ENCODE results near the gene CACNA1B.
"Not testable (repeated sequence)": the region's sequence is repeated elsewhere in the genome, so short reads cannot be mapped to it uniquely, and the experiment has no call there.

Gene CACNA1B

DNA sequence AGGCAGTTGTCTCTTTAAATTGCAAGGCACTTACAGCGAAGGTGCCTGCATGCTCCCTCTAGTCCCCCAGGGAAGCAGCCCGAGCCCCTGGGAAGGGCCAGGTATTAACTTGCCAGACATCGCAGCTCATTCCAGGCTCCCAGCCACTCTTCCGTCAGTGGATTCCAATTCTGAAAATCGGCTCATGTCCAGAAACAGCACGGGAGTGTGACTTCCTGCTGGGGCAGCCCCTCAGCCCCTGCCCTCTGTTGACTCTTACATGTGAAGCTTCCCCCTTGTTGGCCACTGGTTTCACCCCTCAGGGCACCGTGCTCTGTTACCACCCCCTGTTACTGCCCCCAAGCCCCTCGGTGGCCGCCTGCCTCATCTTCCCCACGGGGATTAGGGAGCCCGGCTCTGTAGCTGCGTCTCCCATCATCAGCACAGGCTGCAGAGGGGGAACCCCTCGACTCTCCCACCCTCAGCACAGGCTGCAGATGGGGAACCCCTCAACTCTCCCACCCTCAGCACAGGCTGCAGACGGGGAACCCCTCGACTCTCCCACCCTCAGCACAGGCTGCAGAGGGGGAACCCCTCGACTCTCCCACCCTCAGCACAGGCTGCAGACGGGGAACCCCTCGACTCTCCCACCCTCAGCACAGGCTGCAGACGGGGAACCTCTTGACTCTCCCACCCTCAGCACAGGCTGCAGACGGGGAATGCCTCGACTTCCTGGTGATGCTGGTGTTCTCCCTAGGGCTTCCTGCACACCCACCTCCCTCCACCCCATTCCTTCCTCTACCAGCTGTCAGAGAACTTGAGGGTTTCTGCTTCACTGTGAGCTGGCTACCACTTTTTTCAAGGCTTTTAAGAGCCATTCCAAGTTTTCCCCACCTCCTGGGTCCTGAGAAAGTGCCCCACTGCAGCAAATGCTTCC lies 11.1 kb upstream of the CACNA1B start:
- DNase-seq (ENCODE audit: low read depth), result no peak

DNA sequence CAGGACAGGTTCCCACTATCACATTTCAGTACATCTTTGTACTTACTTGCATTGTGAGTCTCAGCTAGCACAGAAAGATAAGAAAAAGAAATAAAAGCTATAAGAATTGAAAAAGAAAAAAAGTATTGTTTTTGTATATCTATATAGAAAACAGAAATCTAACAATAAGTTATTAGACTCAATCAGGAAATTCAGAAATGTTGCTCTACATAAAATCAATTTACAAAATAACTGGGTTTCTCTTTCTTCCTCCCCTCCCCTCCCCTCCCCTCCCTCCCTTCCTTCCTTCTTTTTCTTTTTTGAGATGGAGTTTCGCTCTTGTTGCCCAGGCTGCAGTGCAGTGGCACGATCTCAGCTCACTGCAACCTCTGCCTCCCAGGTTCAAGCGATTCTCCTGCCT lies 7.2 kb upstream of the CACNA1B start:
- DNase-seq (ENCODE audit: low read depth), result no peak

DNA sequence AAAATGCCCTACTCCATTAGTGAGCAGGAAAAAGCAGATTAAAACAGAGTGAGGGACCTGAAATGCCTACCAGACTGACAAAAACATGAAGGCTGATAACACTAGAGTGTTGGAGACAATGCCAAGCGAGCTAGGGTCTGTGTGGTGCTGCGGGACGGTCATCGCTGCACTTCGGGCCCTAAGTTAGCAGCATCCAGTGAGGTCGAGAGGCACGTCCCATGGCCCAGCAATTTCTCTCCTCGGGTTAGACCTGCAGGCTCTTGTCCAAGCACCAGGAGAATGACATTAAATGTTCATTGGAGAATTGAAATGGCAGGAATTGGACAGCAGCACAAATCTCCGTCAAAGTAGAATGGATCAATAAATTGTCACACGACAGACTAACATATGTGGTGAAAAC lies 5.3 kb upstream of the CACNA1B start:
- DNase-seq (ENCODE audit: low read depth), result no peak

DNA sequence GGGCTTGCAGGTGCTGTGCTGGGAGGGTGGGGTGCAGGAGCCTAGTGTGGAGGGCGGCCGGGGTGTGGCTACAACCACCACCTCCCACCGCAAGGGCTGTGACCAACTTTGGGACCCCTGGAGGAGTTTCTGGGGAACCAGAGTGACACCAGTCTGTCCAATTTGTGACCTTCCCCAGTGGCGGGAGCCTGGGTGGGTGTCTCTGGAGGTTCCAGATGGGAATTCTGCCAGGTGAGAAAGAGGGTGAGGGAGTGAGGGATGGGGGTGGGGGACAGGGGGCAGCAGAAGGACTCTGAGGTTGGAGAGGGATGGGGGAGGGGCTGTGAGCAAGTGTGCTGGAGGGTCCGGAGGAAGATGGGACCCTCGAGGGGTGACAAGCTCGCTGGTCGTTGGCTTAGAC lies 4.2 kb upstream of the CACNA1B start:
- DNase-seq (ENCODE audit: low read depth), result no peak

DNA sequence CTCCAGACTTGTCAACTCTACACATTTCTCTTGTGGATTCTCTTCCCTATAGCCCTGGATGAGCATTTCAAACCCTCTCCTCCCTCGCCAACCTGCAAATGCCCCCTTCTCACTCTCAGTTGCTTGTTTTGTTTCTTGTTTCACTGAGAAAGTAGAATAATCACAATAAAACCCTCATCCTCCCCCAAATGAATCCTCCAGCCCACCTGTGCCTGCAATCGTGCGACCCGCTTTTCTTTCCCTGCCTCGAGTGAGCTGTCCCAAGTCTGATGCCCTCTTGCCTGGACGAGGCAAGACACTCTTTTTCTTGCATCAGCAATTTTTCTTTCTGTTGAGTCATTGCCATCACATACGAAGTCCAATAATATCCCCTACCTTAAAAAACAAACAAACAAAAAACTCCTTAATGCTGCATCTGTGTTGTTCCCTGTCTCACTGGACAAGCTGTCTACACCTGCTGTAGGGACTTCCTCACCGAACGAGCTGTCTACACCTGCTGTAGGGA lies 3.7 kb upstream of the CACNA1B start:
- DNase-seq (ENCODE audit: low read depth), result no peak

DNA sequence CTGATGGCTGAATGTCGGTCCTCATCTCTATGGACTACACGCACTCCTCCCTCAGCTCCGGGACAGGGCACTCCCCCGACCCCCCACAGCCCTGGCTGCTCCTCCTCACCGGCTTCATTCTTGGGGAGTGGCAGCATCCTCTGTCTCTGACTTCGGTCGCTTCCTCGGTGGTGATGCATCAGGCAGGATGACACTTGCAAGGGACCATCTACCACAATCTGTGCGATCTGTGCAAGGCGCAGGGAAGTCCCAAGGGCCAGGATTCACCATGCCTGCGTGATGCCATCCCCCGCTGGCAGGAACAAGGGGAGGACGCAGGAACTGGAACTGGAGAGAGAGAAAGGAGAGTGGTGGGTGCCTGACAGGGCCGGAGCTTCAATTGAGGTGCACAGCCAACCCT lies 2.2 kb upstream of the CACNA1B start:
- no peak for DNase-seq (ENCODE audit: low read depth)

DNA sequence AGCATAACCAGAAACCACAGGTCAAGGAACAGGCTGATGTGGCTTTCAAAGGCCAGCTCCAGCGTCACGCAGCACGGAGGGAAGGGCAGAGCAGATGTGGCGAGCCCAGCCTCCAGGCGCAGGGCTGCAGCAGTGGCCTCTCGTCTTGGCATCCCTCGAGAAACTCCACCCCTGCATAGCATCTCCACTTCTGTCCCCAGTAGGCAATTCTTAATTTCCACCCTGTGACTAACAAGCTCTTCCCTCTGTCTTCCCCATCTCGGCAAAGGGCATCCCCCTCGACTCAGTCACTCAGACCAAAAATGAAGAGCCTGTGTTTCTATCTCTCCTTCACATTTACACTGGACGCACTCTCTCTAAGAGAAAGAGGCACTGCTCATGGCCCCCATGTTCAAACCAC lies 1.7 kb upstream of the CACNA1B start:
- DNase-seq (ENCODE audit: low read depth), result no peak

DNA sequence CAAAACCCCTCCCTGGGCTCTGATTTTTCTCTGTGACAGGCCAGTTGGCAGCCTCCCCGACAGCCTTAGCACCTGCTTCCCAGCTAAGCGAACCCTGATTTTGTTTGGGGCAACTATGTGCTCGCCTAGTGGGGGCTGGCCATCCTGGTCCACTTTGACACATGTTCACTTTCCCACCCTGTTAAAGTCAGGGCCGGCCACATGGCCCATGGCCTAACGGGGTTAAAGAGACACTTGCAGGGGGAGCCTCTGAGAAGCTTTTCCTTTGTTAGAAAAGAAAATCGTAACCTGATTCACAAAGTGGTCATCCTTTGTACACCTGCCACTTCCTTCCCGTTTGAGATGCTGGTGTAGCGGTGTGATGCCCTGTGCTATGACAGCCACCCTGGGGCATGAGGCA lies 1.3 kb upstream of the CACNA1B start:
- no peak for DNase-seq (ENCODE audit: low read depth)

DNA sequence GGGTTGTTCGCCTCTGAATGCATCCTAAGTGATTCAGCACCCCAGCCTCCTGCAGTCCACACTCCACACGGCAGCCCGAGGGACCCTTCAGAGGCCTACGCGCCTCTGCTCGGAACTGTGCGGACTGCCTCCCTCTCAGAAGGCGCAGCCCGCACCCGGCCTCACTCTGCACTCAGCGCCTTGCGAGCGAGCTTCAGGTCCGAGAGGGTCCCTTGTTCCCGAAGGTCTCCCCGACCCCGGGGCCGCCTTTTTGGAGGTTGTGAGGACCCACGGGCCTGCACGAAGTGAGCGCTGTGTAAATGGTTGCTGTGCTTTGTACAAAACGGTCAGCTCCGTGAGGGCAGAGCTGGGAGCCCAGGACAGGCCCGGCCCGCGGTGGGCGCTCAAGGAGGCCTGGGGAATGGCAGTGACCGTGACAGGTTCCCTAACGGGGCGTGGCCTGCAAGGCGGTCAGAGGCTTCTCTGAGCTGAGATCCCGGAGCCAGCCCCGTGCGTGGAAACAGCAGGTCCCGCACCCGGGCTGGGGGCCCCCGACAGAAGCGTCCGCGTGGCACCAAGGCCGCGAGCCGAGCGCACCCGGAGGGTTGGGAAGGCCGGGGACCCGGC lies 698 bp upstream of the CACNA1B start:
- DNase-seq (ENCODE audit: low read depth), result no peak

DNA sequence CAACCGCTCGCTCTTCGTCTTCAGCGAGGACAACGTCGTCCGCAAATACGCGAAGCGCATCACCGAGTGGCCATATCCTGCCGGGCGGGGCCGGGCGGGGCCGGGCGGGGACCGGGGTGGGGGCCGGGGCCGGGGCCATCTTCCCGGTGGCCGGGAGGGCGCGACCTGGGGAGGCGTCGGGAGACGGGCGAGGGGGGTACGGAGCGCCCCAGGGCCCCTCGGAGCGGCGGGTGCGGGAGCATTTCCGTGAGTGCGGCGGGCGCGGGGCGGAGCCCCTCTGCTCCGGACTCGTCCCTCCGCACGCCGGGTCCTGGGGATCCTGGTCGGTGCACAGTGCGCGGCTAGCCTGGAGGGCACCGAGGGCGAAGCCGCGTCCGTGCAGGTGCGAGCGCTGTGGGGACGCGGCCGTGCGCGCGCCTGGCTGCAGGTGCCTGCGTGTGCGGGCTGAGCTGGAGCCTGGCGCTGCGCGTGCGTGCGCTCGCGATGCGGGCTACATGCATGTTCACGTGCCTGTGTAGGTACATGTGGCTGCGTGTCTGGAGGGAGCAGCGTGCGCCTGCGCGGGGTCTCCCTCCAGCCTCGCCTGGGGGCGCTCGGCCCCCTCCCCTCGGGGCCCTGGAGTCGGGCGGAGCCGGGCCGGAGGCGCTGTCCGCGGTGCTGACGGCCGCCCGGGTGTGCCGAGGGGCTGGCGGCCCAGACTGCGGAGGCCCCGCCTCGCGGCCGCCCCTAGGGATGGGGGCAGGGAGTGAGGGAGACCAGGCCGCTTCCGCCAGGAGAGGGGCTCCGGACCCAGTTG lies 762 bp downstream of the CACNA1B start:
- no peak for DNase-seq (ENCODE audit: low read depth)

DNA sequence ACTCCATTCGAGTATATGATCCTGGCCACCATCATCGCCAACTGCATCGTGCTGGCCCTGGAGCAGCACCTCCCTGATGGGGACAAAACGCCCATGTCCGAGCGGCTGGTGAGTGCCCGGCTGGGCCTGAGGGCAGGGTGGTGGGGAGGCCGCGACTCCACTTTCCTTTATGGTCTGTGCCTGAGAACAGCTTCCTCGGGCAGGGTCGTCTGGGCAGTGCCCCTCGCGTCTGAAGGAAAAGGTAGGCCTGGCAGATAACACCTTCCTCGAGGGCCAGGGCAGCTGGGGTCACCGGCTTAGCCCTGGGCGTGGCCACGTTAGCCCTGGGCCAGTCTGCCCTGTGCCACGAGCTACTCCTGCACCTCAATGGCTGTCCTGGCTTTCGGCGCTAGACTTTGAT lies 1.5 kb downstream of the CACNA1B start:
- no peak for DNase-seq (ENCODE audit: low read depth)

DNA sequence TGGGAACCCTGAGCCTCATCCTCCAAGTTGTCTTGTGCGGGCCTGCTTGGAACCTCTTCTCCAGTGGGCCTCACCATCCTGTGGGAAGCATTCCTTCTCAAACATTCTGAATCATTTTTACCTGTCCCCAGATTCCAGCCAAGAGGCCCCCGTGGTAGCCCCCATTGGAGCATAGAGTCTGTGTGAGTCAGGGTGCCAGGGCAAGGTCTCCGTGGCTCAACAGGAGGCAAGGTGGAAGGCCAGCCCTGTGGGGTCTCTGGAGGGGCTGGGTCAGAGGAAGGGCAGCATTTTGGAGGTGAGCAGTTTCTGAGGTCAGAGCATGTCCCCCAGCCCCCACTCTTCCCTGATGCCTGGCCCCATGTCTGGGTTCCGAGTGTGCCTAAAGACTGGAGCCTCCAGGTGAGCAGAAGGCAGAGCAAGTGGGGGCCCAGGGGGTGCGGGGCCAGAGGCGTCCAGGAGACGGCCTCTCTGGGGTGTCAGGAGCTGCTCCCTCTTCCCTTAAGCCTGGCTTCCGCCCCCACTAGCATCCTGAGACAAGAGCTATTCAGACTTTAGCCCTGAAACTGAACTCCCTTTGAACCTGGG lies 2.1 kb downstream of the CACNA1B start:
- no peak for DNase-seq (ENCODE audit: low read depth)

DNA sequence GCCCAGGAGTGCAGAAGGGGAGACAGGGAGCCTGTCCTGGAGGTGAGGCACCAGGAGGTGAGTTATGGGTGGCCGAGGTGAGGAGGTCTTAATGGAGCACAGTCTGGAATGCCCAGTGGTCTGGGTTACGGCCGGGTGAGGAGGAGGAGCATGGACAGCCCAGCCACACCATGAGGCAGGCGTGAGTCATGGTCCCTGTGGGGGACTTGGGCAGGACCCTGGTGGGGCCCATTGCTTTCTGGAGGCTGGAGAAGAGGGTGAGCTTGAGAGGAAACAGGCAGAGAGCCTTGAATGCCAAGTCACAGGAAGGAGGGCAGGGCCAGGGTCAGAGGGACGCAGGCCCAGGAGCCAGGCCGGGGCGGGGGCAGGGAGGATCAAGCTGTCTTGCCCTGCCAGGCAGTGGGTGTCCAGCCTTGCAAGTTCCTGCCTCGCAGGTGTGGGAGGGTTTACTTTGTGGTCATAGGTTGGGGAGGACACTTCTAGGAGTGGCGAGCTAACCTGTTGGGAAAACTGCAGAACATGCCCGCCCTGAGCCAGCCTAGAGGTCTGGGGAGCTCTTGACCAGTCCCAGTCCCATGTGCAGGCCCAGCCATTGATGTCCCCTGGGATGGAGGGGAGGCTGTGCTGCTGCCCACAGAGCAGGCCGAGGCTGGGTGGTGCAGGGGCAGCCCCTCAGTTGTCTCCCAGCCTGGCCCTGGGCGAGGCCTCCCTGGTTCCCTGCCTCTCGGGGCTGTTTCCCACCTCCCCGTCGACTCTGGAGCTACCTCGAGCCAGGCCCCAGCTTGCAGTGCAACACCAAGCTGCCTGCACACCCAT lies 2.8 kb downstream of the CACNA1B start:
- DNase-seq (ENCODE audit: low read depth), result no peak

DNA sequence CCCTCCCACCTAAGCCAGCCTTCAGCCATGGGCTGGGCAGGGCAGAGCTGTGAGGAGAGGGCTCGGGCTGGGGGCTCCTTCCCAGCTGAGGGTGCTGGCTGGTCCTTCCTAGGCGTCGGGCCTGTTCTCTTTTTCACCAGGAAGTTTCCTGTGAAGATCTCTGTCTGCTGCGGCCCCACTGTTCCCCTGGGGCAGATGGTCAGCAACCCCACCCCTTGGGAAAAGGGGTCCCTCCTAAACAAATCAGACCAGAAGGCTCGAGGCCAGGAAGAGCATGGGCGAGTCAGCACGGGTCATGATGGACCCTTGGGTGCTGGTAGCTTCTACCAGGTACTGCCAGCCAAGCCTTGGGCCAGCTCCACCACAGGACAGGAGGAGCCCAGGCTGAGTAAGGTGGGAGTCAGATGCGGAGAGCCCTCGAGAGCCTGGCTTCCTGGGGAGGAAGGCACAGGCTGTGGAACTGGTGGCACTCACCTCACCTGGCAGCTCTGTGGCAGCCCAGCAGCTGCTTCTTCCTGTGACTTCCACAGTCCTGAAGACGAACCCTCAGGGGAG lies 3.5 kb downstream of the CACNA1B start:
- no peak for DNase-seq (ENCODE audit: low read depth)

DNA sequence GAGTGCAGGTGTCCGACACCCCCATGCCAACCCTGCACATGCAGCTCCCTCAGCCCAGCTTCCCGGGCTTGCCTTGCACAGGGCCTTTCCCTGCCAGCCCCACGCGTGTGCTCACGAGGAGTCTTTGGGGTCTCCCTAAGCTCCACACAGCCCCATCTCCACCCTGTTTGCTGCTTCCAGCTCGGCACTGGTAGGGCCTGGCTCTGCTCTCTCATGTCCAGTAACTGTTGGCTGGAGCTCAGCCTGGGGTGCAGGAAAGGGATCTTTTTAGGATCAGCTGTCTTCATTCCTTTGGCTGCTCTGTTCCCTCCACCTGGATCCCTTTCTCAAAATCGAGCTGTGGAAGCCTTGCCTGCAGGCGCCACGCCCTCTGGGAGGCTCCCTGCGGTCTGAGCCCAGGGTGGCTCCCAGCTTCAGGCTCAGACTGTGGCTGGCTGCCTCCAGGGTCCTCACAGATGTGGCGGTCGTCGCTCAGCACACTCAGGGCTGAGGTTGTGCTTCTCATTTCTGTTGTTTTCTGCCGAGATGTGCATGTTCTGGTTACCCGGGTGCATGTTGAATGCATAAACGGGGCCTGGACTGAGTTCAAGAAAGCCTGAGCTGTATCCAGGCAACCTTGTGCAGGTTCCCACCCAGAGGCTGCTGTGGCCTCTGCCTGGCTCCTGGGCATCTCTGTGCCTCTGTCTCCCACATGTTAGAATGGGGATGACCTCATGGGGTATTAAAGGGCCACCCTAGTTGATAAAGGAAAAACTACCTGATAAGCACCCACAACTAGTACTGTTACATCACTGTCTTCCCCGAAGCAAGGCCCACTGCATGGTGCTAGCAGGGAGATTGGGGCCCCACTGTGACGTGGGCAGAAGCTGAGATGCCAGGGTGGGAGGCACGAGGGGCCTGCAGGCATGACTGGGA lies 4.3 kb downstream of the CACNA1B start:
- no peak for DNase-seq (ENCODE audit: low read depth)

DNA sequence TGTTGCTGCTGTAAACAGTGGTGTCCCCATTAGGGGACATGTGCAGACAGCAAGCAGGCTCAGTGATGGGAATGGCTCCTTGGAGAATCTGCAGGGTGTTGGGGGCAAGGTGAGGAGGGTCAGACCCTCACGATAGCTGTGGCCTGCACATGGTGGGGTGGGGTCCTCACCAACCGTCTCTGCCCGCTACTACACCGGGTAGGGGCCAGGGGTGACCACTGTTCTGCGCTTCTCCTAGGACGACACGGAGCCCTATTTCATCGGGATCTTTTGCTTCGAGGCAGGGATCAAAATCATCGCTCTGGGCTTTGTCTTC lies 4.9 kb downstream of the CACNA1B start:
- DNase-seq (ENCODE audit: low read depth), result no peak

DNA sequence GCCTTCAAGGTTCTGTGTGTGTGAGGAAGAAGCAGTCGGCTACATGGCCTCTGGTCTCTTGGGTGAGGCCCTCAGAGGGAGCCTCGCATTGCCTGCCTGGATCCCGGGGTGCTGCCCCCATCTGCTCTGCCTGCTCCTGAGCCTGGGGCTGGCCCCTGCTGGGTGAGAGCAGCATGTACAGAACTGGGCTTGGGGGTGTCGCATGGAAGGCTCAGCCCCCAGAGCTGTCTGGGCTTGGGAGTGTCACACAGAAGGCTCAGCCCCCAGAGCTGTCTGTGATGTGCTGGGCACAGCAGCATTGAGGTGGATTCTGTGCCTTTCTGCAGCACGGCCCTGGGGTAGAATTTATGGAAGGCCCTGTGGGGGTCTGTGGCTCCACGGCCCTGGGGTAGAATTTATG lies 6.4 kb downstream of the CACNA1B start:
- DNase-seq (ENCODE audit: low read depth), result not testable (repeated sequence)

DNA sequence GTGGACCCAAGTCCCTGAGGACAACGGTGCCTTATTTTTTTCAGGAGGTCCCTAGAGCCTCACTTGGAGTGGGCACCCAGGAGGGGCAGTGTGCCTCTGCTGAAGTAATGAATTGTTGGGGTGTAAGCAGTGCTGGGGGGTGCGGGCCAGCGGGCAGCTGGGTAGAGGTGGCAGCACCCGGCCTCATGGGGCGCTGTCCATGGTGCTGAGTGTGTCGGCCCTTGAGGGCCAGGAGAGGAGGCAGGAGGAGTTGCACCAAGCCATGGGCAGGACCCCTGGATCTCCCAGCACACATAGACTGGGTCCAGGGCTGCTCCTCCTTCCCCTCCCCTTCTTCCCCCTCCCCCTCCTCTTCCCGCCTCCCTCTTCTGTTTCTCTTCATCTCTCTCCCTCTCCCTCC lies 7.0 kb downstream of the CACNA1B start:
- not testable (repeated sequence) for DNase-seq (ENCODE audit: low read depth)

DNA sequence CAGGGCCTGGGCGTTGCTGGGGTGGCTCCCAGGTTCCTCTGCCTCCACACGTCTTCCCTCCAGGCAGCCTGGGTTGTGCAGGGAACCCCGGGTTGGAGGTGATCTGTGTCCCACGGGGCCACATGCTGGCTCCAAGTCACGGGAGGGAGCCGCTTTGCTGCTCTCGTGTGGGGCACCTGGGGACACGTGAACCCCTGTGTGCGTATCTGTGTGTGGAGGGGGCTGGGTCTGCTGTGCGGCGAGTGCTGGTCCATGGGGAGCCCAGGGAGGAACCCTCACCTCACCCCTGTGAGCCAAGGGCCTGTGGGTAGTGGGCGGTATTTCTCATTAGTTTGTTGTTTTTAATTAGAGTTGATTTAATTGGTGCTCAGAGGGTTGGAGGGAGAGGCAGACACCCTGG lies 7.5 kb downstream of the CACNA1B start:
- not testable (repeated sequence) for DNase-seq (ENCODE audit: low read depth)

DNA sequence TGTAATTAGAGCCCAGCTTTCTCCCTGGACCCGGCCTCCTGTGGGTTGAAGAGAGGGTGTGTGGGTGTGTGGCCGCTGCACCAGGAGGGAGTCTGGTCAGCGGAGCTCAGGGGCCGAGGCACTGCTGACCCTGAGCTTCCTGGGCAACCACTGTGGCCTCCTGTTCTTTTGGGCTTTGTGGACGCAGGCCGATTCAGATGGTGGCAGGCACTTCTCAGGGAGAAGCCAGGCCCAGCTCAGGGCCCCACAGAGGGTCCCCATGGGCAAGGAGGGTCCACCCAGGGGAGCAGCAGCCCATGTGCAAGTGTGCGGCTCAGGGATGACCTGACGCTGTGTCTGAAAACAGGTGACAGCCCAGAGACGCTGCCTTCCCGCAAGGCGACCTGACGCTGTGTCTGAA lies 11.0 kb downstream of the CACNA1B start:
- DNase-seq (ENCODE audit: low read depth), result not testable (repeated sequence)

Measured in activated T-cell treated with anti-CD3 and anti-CD28 coated beads for 24 hours (primary cell).